ENCODE measurements around the gene NONO. TPM values are rescaled to one million over a fixed set of nuclear protein-coding genes. Genes with fewer than 3 reads are reported as not detected.
"Not testable (repeated sequence)": the region's sequence is repeated elsewhere in the genome, so short reads cannot be mapped to it uniquely, and the experiment has no call there.

NONO gene
- total RNA-seq, 2 experiments from 2014 or later = 490 to 531 TPM

GRCh38 chrX:71254092-71254963, 29.1 kb upstream of the NONO start, which contains the start of gene ZMYM3:
Gene ZMYM3 (minus strand): TSS chrX:71254140. CDS start chrX:71253255, 885 bp downstream.
- Mint-ChIP-seq H3K4me1 (ENCODE audit: low read depth) (peaks cover 29% of the 10 kb centered on the region), H3K4me3 (peak within 1 kb of the TSS; percentile 87), H3K36me3 (ENCODE audit: low read depth) (no peaks in the 10 kb centered on the region), H3K27ac (peak within 1 kb of the TSS; percentile 76), H3K9me3 (no peaks in the 10 kb centered on the region), H3K27me3 (ENCODE audit: low read depth) (no peaks in the 10 kb centered on the region)
- intact Hi-C loops (cut with micrococcal nuclease) = loop anchor here (1.0 to 5.0 kb wide), 5 partner anchors 29 to 187 kb away; partner anchors contain the start of genes NONO, SNX12 and TAF1
- CTCF ChIA-PET = interaction anchor here (0.7 to 1.3 kb wide), 3 partner anchors 29 to 258 kb away, joined by 3 read pairs; partner anchors contain the start of gene NONO
- peak; percentile 70 for DNase-seq

- intact Hi-C loops (cut with micrococcal nuclease) = no loop called here
- no peaks in the 10 kb centered on the region for H3K36me3 Mint-ChIP-seq (ENCODE audit: low read depth)
- no peak overlapping the region for H3K4me3 Mint-ChIP-seq
- H3K27me3 Mint-ChIP-seq (ENCODE audit: low read depth) = no peaks in the 10 kb centered on the region
- no peaks in the 10 kb centered on the region for H3K9me3 Mint-ChIP-seq
- CTCF ChIA-PET = no interaction called here
- no peak overlapping the region for H3K27ac Mint-ChIP-seq
- H3K4me1 Mint-ChIP-seq (ENCODE audit: low read depth) = peaks cover 24% of the 10 kb centered on the region
- no peak for DNase-seq
These were observed 27.4 kb upstream of the NONO start for GRCh38 chrX:71256051-71256450.

- intact Hi-C loops (cut with micrococcal nuclease) = no loop called here
- Mint-ChIP-seq H3K27ac (no peak overlapping the region), H3K4me3 (no peak overlapping the region), H3K9me3 (no peaks in the 10 kb centered on the region), H3K27me3 (ENCODE audit: low read depth) (no peaks in the 10 kb centered on the region), H3K4me1 (ENCODE audit: low read depth) (peaks cover 16% of the 10 kb centered on the region), H3K36me3 (ENCODE audit: low read depth) (no peaks in the 10 kb centered on the region)
- CTCF ChIA-PET = no interaction called here
- DNase-seq = no peak
These were observed 26.6 kb upstream of the NONO start for GRCh38 chrX:71256856-71257255.

- intact Hi-C loops (cut with micrococcal nuclease) = not testable (repeated sequence)
These were observed 14.8 kb upstream of the NONO start for GRCh38 chrX:71268624-71269023.

GRCh38 chrX:71269801-71270395, 13.5 kb upstream of the NONO start:
- Mint-ChIP-seq H3K4me1 (ENCODE audit: low read depth) (no peaks in the 10 kb centered on the region), H3K9me3 (no peaks in the 10 kb centered on the region), H3K27me3 (ENCODE audit: low read depth) (no peaks in the 10 kb centered on the region), H3K27ac (no peak overlapping the region), H3K4me3 (no peak overlapping the region), H3K36me3 (ENCODE audit: low read depth) (no peaks in the 10 kb centered on the region)
- intact Hi-C loops (cut with micrococcal nuclease) = no loop called here
- CTCF ChIA-PET = no interaction called here
- no peak for DNase-seq

More at GRCh38 chrX:71268624-71269023, 14.8 kb upstream of the NONO start:
- DNase-seq; H3K27me3 Mint-ChIP-seq (ENCODE audit: low read depth); H3K36me3 Mint-ChIP-seq (ENCODE audit: low read depth); H3K4me1 Mint-ChIP-seq (ENCODE audit: low read depth); CTCF ChIA-PET; H3K9me3 Mint-ChIP-seq; H3K27ac Mint-ChIP-seq; H3K4me3 Mint-ChIP-seq: not testable (repeated sequence)

- H3K4me3 Mint-ChIP-seq; DNase-seq; CTCF ChIA-PET; H3K27me3 Mint-ChIP-seq (ENCODE audit: low read depth); H3K27ac Mint-ChIP-seq; H3K36me3 Mint-ChIP-seq (ENCODE audit: low read depth); H3K4me1 Mint-ChIP-seq (ENCODE audit: low read depth); H3K9me3 Mint-ChIP-seq; intact Hi-C loops (cut with micrococcal nuclease): not testable (repeated sequence)
These were observed 11.1 kb upstream of the NONO start for GRCh38 chrX:71272313-71272712.

GRCh38 chrX:71281300-71281699, 2.1 kb upstream of the NONO start:
- H3K9me3 Mint-ChIP-seq; DNase-seq; H3K4me3 Mint-ChIP-seq; H3K27ac Mint-ChIP-seq; intact Hi-C loops (cut with micrococcal nuclease); CTCF ChIA-PET; H3K27me3 Mint-ChIP-seq (ENCODE audit: low read depth); H3K4me1 Mint-ChIP-seq (ENCODE audit: low read depth): not testable (repeated sequence)
- peaks cover 21% of the 10 kb centered on the region for H3K36me3 Mint-ChIP-seq (ENCODE audit: low read depth)

GRCh38 chrX:71282514-71283402, 677 bp upstream of the NONO start:
- DNase-seq = peak; percentile 82
- peaks cover 7% of the 10 kb centered on the region for H3K4me1 Mint-ChIP-seq (ENCODE audit: low read depth)
- H3K9me3 Mint-ChIP-seq = peaks cover 2% of the 10 kb centered on the region
- peak overlapping the region; percentile 97 for H3K27ac Mint-ChIP-seq
- CTCF ChIA-PET = interaction anchor here (0.7 to 1.7 kb wide), 4 partner anchors 28 to 171 kb away, joined by 3 to 5 read pairs (median 3); partner anchors contain the start of gene ZMYM3
- H3K4me3 Mint-ChIP-seq = peak overlapping the region; percentile 88
- peaks cover 21% of the 10 kb centered on the region for H3K36me3 Mint-ChIP-seq (ENCODE audit: low read depth)
- intact Hi-C loops (cut with micrococcal nuclease) = loop anchor here (1.0 to 2.0 kb wide), 8 partner anchors 28 to 250 kb away; partner anchors contain the start of genes IL2RG, SNX12, TAF1 and ZMYM3
- H3K27me3 Mint-ChIP-seq (ENCODE audit: low read depth) = no peaks in the 10 kb centered on the region

GRCh38 chrX:71285929-71286328, 2.5 kb downstream of the NONO start:
- H3K9me3 Mint-ChIP-seq = no peaks in the 10 kb centered on the region
- DNase-seq = no peak
- peaks cover 29% of the 10 kb centered on the region for H3K36me3 Mint-ChIP-seq (ENCODE audit: low read depth)
- H3K27ac Mint-ChIP-seq = peak overlapping the region; percentile 24
- H3K4me1 Mint-ChIP-seq (ENCODE audit: low read depth) = peaks cover 12% of the 10 kb centered on the region
- peak overlapping the region; percentile 88 for H3K4me3 Mint-ChIP-seq
- intact Hi-C loops (cut with micrococcal nuclease) = loop anchor here (2.0 kb wide), 2 partner anchors 15 to 255 kb away; partner anchors contain the start of gene ITGB1BP2
- H3K27me3 Mint-ChIP-seq (ENCODE audit: low read depth) = no peaks in the 10 kb centered on the region
- CTCF ChIA-PET = no interaction called here

- Mint-ChIP-seq H3K27ac (peak overlapping the region; percentile 30), H3K4me3 (no peak overlapping the region), H3K36me3 (ENCODE audit: low read depth) (peaks cover 29% of the 10 kb centered on the region), H3K27me3 (ENCODE audit: low read depth) (no peaks in the 10 kb centered on the region), H3K9me3 (no peaks in the 10 kb centered on the region), H3K4me1 (ENCODE audit: low read depth) (peaks cover 9% of the 10 kb centered on the region)
- no peak for DNase-seq
- intact Hi-C loops (cut with micrococcal nuclease) = no loop called here
- CTCF ChIA-PET = interaction anchor here (0.6 kb wide), 1 partner anchor 33 kb away, joined by 3 read pairs; no protein-coding TSS in a partner anchor
These were observed 7.9 kb downstream of the NONO start for GRCh38 chrX:71291381-71291780.

- H3K36me3 Mint-ChIP-seq (ENCODE audit: low read depth) = peaks cover 43% of the 10 kb centered on the region
- no peaks in the 10 kb centered on the region for H3K27me3 Mint-ChIP-seq (ENCODE audit: low read depth)
- CTCF ChIA-PET = no interaction called here
These were observed 9.4 kb downstream of the NONO start for GRCh38 chrX:71292669-71293365.

More at GRCh38 chrX:71292669-71293365, 9.4 kb downstream of the NONO start:
- Mint-ChIP-seq H3K4me3 (no peak overlapping the region), H3K27ac (no peak overlapping the region), H3K9me3 (no peaks in the 10 kb centered on the region), H3K4me1 (ENCODE audit: low read depth) (peaks cover 7% of the 10 kb centered on the region)
- DNase-seq = no peak
- intact Hi-C loops (cut with micrococcal nuclease) = no loop called here
